CD4-positive, alpha-beta T cell treated with Interleukin-6 for 4 hours (primary cell): ENCODE data around the gene CSMD2.

Experiments used
- DNase-seq: peaks from one replicate; pipeline ENCODE4 v3.0.0-alpha.2; 2020; ENCODE audit warnings: mixed read lengths

The CSMD2 gene

DNA sequence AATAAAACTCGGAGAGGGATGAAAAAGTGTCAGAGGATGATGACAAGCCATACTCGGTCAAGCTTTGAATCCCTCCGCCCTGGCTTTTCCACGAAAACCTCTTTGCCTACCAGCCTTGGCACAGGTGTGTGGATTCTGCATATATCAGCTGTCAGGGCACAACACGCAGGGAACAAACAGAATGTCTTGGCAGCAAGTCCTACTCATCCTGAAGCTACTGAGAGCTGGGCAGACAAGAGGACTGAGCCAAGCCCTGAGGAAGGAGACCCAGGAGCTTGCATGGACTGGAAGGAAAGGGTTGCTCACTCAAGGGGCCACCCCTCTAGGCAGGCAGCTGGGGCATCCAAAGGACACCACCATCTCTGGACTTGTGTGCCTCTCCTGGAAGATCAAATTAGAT lies 168.7 kb downstream of the CSMD2 start:
- no peak for DNase-seq

DNA sequence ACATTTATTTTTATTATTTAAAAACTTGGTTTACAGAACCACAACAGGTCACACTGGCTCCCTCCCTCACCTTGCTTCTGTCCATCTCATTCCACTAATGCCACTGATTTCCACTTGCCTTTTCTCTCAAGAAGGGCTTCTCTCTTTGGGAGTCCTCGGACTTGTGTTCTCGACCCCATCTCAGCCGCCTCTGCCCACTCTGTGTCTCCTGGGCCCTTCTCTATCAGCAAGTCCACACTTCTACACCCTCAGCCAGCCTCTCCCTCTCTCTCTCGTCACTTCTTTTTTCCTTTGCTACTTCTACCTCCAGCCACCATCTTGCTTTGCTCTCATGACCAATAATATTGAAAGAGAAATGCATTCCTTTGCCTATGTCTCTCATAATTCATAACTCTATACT lies 171.7 kb downstream of the CSMD2 start:
- no peak for DNase-seq

DNA sequence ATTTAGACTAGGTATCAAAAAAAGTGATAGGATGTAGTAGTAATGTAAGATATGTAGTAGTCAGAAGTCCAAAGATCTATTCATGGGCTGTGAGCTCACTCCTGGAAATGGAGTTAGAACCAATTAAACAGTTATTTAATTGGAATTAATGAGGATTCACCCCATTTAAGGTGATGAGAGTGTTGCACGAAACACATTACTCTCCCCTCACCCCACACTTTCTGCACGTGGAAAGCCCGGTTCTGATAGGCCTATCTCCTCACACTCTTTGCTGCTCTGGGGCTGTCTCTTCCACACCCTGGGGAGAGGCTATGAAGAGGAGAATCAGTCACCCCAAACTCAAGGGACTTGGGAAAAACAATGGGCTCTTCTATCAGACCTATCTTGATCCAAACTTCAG lies 174.7 kb downstream of the CSMD2 start:
- DNase-seq = no peak

DNA sequence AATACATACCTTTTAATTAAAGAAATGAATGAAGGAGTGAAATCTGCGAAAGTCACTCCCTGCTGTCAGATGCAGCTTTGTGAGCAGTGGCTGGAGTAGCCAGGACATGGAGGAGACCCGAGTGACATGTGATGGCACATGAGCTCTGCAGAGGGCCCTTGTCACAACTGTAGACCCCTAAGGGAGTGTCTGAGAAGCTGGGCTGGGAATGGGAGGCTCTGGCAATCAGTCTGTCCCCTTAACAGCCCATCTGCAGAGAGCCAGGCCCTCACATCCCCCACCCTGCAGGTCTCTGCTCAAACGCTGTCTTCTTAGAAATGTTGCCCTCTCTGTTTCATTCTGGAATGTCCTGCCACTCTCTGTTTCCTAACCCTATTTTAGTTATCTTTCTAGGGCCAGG lies 176.9 kb downstream of the CSMD2 start:
- no peak for DNase-seq

DNA sequence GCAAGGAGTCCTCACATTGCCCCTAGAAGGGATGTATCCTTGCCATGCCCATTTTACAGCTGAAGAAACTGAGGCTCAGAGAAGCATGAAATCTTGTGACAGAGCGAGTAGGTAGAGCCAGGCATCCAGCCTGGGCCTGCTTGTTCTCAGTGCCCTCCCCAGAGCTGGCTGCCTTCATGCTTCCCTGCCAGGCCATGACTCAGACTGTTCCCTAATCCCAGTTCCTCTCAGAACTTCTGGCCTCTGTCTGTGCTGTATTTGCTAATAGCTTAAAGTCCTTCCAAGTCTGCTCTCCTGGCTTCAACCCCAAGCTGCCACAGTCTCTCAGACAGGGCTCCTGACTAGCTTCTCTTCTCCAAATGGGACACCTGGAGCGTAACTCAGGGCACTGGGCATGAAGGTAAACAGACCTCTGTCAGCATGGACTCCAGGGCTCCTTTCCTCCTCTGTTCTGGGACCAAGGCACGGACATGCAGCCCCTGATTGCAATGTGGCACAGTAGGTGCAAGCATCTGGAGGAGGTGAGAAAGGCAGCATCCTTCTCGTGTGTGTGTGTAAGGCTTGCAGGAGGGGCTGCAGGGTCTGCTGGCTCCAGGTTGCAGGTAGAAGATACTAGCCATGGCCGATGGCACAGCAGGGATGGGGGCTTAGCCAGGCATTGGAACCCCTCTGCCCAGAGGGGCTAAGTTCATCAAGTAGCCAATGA lies 178.5 kb downstream of the CSMD2 start:
- no peak for DNase-seq

DNA sequence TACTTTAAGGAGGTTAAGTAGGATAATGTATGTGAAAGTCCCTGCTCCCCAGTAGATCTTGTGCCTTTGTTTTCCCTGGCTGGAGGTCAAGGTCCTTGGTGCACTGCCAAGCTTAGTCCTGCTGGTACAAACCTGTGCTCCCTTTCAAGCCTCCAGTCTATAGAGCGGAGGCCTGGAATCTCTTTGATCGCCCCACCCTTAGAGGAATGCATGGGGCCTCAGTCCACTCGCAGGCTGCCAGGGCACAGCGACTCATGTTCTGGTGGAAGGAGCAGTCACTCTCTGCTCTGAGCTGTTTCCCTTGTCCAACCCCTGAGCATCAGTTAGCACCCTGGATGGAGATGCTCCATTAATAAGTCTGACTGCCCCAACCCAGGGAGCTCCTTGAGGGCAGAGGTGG lies 179.4 kb downstream of the CSMD2 start:
- DNase-seq = no peak

DNA sequence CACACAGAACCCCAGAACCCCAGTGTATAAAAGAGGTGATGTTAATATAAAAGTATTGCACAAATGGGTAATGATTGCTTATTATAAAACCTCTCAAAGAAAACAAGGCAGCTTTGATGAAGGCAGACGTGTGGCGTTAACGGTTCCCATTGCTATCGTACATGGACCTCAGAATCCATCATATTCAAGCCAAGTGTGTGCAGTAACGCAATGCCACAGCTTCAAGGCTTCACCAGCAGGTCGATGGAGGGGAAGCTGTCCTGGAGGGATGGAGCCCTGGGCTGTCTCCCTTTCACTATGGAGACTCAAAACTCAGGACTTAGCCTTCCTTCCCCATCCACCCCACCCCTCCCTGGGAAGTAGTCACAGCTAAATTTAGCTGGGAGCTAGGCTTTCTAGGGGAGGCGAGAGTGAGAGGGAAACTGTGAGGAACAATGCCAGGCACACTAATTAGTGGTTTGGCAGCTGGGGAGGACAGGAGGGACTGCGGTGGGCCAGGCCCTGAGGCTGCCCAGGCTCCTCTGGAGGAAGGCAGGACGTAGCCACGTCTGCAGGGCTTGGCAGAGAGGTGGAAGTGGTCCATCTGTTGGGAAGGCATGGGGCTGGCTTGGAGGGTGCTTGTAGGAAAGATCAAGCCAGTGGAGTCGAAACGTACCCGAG lies 180.0 kb downstream of the CSMD2 start:
- no peak for DNase-seq

DNA sequence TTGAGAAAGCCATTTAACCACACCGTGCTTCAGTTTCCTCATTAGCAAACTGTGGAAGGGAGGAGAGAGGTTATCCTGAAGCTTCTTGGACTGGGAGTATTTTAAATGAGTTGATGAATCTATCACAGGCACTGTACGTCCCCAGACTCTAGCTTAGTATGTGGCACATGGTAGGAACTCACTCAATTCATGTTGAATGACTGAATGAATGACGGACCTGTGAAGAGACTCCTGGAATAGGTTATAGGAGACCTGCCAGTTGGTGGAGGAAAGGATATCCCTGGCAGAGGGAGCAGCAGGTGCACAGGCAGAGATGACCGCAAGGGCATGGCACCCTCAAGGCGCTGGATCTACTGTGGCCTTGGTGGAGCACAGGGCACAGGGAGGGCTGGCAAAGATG lies 182.6 kb downstream of the CSMD2 start:
- no peak for DNase-seq

DNA sequence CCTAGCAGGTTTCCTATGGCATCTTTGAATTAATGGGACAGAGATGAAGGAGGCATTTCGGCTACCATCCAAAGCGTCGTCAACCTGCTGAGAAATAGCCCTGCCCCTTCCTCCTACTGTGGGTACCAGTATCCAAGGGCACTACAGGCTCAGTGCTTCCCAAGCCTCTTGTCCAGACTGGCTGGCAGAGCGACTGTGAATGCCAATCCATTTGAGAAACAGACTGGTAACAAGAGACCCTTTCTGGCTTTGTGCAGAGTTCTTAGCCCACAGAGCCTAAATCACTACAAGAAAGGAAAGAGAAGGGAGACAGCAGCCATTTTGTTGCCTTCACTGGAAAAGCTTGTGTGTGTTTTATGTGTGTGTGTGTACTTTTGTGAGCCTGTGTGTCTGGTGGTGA lies 185.7 kb downstream of the CSMD2 start:
- DNase-seq = no peak

DNA sequence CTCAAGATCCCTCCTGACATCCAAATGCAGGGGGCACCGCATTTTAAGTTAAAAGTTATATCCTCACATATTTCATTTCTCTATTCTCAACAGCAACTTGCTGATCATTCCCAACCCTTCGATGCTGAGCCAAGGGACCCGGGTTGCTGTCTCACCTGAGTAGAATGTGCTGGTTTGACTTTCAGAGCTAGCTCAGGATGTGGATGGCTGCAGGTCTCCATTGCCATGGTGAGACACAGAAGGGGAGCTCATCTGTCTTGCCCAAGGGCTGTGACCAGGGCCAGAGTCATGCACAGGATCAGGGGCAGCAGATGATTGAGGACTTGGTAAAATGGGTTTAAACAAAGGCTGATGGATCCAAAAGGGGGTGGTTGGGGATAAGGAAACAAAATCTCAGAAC lies 189.1 kb downstream of the CSMD2 start:
- DNase-seq = no peak

DNA sequence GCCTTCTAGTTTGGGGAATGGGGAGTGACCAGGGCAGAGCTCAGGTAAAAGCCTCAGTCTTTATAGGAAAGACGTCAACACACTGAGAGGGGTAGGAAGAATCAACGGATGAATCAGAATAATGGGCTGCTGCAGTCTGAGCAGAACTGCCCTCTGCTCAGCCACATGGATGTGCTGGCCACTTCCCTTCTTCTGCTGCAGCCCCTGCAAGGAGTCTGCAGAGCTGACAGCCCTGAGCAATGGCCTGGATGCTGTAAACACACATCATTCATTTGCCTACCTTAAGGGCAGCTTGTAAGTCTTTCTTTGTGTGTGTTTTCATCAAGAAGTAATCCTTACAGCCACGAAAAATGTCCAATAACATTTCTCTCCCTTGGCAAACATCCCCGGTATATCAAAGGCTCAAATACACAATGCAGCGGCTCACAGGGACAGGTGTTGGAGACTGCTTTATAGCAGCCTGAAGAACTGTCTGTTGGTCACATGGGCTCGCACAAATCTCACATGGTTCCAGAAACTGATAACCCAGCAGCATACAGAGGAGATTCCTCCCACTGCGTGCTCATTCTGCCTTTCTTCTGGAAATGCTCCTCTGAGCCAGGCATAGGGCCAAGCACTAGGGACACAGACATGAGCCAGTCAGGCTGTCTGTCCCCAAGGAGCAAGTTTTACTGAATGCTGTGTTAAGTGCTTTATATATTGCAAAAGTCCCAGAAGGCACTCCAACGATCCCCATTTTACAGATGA lies 191.1 kb downstream of the CSMD2 start:
- DNase-seq = no peak

DNA sequence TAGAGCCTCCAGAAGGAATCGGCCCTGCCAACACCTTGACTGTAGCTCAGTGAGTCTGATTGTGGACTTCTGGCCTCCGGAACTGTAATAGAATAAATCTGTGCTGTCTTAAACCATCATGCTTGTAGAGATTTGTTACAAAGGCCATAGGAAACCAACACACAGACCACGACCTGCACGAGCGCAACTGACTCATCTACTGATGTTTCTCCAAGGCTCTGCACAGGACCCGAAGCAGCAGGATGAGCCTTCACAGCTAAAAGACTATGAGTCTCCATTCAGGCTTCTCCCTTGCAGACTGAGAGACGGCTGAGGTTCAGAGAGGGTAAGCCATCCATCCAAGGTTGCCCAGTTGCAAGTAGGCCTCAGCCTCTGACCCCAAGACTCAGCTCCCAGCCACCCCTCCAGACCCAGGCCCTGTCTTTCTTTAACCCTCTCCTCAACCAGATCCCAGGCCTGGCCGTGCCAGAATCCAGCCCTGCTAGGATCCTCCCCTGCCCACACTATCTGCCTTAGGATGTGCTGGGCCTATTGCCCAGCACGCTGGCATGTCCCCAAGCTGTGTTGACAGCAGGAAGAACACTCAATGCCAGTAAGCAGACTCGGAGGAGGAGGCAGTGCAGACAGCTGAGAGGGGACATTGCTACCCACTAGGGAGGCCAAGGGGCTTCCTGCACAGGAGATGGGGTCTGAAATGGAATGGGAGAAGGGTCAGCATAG lies 192.2 kb downstream of the CSMD2 start:
- DNase-seq = no peak

DNA sequence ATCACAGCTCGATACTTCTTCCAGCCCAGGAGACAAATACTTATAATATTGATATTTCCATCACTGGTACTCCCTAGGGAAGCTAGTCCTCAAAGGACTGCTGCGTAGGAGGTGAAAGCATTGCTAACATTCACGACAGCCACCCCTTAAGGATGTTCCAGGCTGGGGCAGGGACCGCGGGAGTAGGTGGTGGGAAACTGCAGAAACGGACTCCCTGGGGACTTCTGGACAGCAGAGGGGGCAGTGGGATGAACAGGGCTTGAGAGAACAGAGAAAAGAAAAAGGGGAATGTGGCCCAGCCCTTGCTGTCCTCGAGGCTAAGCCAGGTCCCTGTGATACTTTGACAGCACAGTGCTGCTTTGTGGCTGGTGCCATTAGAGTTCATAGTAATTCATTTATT lies 193.1 kb downstream of the CSMD2 start:
- DNase-seq = no peak

DNA sequence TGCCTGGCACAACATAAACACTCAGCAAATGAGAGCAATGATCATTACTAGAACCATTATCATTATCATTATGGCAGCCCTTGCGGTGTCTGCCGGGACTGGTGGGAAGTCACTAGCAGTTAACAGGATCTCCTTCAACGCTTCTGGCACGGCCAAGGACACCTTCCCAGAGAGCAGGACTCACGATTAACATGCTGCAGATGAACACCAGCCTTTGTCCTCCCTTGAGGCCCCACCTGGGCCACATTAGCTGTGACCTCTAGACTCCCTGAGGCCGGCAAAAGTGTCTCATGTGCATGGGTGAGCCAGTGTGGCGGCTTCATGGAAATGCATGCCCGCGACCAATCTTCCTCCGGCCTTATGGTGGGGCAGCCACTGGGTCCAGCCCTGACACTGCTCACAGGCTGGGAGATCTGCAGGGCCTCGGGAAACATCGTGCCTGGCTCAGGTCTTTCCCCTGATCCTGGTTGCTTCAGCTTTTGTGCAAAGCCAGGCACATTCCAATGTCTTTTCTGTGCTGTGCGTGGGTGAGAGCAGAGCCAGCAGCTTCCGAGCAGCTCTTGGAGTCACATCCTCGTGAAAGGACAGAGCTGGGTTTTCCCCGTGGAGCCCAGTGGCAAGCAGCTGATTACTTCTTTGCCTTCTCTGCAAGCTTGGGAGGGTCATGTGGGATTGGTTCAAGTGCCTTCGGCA lies 193.9 kb downstream of the CSMD2 start:
- DNase-seq = no peak

DNA sequence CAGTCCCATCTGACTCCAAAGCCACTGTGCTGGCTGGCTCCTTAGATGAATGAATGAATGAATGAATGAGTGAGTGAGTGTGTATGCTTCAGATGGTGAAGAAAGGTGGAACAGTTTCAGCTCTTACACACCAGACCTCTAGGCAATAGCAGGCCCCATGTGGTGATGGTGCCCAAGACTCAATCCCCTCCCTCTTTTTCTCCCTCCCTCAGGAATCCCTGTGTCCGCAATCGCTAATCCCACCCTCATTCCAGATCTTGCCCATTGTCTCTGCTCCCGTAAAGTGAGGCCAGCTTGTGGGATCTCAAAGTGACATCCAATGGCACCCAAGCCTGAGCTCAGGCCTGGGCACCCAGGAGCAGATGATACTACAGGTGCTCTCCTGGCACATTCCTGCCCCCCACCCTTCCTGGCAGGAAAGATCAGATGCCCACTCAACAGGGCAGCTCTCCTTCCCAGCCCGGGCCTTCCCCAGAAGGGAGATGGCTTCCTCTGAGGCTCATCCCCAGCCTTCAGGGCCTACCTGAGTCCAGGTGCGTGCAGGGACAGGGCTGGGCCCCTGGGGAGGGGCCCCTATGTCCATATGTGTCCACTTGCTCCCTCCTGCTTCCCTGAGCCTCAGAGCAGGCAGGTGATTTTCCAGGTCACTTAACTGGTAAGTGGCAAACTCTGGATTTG lies 194.7 kb downstream of the CSMD2 start:
- no peak for DNase-seq

DNA sequence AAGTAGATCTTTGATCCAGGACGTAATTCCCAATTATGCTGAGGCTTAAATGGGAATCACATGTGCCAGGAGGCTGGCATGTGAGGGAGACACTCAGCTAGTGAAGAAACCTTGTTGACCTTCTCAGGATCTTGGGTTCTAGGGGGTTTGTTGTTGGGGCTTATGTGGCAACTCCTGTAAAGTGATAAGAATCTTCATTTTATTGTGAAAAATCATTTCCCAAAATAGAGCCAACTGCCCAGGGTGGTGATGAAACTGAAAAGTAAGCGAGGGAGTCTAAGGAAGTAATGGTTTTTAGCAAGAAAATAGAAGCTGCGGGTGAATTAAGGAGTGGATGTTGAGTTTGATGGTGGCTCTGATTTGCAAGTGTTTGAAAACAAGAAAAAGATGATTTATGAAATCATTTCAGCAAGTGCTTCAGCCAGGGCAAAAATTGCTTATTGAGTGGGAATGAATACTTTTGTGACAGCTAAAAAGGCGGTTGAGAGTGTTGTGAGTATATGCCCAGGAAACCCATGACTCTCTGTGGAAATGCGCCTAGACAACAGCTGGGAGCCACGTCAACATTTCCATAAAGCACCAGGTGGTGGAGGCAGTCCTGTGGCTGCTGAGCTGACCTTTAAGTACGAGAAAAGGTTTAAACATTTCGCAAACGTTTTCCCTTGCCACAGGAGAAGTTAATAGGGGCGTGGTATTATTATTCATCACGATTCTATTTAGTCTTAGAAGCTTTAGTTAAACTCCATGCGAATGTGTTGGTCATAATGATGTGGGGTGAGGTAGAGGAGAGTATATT lies 198.5 kb downstream of the CSMD2 start:
- DNase-seq = no peak

DNA sequence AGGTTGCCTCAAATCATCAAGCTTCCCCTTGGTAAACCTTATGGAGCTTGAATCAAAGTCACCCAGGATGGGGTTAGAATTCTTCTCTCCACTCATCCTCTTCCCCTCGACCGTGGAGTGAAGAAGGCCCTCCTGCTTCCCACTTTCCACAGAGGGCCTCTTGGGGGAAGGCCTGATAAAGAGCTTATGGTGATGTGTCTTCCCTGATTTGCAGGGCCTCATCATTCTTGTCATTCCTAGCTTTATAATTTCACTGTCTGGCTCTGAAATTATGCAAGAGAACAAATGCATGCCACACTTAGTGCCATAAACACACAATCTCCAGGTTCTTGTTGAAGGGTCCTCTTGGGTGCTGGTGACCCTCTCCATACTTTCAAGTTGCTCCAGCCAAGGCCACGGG lies 199.9 kb downstream of the CSMD2 start:
- DNase-seq = no peak

DNA sequence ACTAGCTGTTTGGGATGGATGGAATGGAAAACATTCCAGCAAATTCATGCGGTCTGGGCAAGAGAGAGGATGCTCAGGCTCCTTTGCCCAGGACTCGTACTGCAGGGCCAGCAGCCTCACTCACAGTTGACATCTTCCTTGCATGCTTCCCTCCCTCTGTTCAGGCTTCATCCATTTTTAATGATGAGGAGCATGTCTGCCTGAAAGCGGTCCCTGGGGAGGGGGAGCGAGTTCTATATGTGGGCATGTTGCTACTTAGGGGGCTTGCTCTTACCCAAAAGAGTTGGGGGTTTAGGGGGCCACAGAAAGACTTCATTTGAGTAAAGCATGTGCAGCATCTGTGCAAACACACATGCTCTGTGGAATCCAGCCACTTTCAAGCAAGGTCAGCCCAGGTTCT lies 203.0 kb downstream of the CSMD2 start:
- no peak for DNase-seq

DNA sequence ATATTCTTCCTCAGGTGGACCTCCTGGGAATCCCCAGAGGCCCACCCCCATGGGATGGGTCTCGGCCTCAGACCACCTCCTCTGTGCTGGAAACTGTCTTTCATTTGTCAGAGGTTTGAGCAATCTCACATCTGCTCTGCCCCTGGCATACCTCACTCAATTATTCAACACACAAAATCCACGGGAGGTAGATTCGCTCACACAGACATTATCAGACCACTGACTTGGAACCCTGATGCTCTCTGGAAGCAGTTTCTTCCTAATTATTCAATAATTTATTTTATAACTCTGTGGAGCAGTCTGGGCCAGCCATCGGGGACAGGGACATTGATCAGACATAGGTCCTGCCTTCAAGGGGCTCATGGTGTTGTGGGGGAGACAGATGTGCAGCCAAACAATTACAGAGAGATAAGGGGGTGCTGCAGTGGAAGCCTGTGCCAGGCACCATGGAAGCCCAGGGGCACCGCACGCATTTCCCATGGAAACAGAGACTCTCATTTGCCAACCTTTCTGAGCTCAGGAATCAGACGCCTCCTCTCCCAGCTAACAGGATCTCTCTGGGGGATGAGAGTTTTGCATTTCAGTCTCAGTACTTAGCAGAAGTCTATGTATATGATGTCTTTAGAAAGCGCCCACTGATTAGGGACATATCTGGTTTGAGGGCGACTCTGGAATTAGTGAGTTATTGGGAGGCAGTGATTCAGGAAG lies 204.7 kb downstream of the CSMD2 start:
- no peak for DNase-seq

DNA sequence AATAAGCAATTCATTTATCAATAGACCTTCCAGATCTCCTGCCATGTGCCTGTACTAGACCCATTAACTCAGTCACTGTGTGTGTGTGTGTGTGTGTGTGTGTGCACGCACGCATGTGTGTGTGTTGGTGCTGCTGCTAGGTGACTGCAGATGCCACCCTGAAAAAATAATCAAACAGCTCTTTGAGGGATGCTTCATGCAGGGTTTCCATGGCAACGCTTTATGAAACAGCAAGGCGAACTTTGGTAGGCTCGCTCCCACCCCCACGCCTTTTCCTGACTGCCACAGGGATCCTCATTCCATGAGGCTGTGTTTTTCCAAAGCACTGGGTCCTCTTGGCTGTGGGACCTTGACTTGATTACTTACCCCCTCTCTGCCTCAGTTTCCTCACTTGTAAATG lies 207.2 kb downstream of the CSMD2 start:
- no peak for DNase-seq

DNA sequence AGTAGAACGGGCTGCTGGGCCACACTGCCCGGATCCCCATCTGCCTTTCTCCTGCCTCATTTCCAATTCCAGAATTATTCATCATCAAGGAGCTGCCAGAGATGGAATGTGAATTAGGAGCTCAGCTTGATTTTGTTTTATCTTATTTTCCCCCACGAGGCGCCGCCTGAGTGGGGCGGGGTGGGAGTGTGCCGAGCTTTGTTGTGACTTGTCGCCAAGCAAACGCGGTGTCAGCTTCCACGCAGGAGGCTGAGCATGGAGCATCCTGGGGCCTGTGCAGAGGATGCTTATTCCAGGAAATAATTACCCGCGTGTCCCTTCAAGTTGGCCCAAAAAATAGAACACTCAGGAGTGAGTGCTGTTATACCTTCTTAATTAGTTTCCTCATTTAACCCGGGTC lies 209.9 kb downstream of the CSMD2 start:
- no peak for DNase-seq
